Type B pancreatic cell (in vitro differentiated cells): ENCODE results near the gene PRPSAP2. TPM values are rescaled to one million over a fixed set of nuclear protein-coding genes. Genes with fewer than 3 reads are reported as not detected.

Experiments used
- DNase-seq: peaks from one replicate; pipeline ENCODE4 v3.0.0; 2021; ENCODE audit warnings: mixed read lengths; ENCODE audit not compliant: unreplicated experiment; ENCODE audit errors: extremely low spot score
- H3K27ac Mint-ChIP-seq: 2 replicates; pipeline ENCODE4 v1.8.0; 2021; ENCODE audit warnings: mild to moderate bottlenecking, mixed read lengths
- H3K27me3 Mint-ChIP-seq: 2 replicates; pipeline ENCODE4 v1.8.0; 2021; ENCODE audit warnings: mixed read lengths
- H3K36me3 Mint-ChIP-seq: 2 replicates; pipeline ENCODE4 v1.8.0; 2021; ENCODE audit warnings: mixed read lengths
- H3K4me1 Mint-ChIP-seq: one replicate; pipeline ENCODE4 v1.8.0; 2021; ENCODE audit warnings: mixed read lengths; ENCODE audit not compliant: unreplicated experiment
- H3K4me3 Mint-ChIP-seq: 2 replicates; pipeline ENCODE4 v1.8.0; 2021; ENCODE audit warnings: mild to moderate bottlenecking, mixed read lengths
- H3K9me3 Mint-ChIP-seq: 2 replicates; pipeline ENCODE4 v1.8.0; 2021; ENCODE audit warnings: mixed read lengths
- CTCF ChIP-seq: fragments of 200-600 bp; sonication (generic); conservative IDR thresholded peaks from 2 replicates; pipeline ENCODE4 v1.5.0; 2021; ENCODE audit warnings: antibody characterized with exemption, mild to moderate bottlenecking
- total RNA-seq: library from RNA; stranded (reverse); gene quantifications from 2 replicates; pipeline ENCODE4 v1.2.1, GENCODE V29; 2021; ENCODE audit warnings: low replicate concordance

The PRPSAP2 gene
- total RNA-seq, 1 donor from 2014 or later = 50.7 TPM

- H3K27me3 Mint-ChIP-seq = peaks cover 3% of the 10 kb centered on the region
- no peak for TF ChIP-seq CTCF
- H3K4me3 Mint-ChIP-seq = no peak overlapping the region
- H3K27ac Mint-ChIP-seq = no peak overlapping the region
- H3K9me3 Mint-ChIP-seq = no peaks in the 10 kb centered on the region
- H3K36me3 Mint-ChIP-seq = no peaks in the 10 kb centered on the region
- peaks cover 27% of the 10 kb centered on the region for H3K4me1 Mint-ChIP-seq
- no peak for DNase-seq
Observed at GRCh38 chr17:18964550-18964949, 106.6 kb downstream of the PRPSAP2 start.

- peak overlapping the region; percentile 87 for H3K27ac Mint-ChIP-seq
- TF ChIP-seq CTCF = no peak
- no peak for DNase-seq
- H3K36me3 Mint-ChIP-seq = no peaks in the 10 kb centered on the region
- H3K4me3 Mint-ChIP-seq = no peak overlapping the region
- peaks cover under 1% of the 10 kb centered on the region for H3K27me3 Mint-ChIP-seq
- no peaks in the 10 kb centered on the region for H3K9me3 Mint-ChIP-seq
- peaks cover 25% of the 10 kb centered on the region for H3K4me1 Mint-ChIP-seq
Observed at GRCh38 chr17:18965530-18966236, 107.8 kb downstream of the PRPSAP2 start.

- Mint-ChIP-seq H3K4me1 (peaks cover 13% of the 10 kb centered on the region), H3K9me3 (no peaks in the 10 kb centered on the region), H3K27ac (peak overlapping the region; percentile 39), H3K4me3 (peak overlapping the region; percentile 41), H3K27me3 (no peaks in the 10 kb centered on the region), H3K36me3 (no peaks in the 10 kb centered on the region)
- DNase-seq = no peak
- no peak for TF ChIP-seq CTCF
Observed at GRCh38 chr17:18966831-18967624, 109.1 kb downstream of the PRPSAP2 start.

- H3K27ac Mint-ChIP-seq = no peak overlapping the region
- no peaks in the 10 kb centered on the region for H3K9me3 Mint-ChIP-seq
- no peak for DNase-seq
- H3K36me3 Mint-ChIP-seq = no peaks in the 10 kb centered on the region
- no peak overlapping the region for H3K4me3 Mint-ChIP-seq
- H3K27me3 Mint-ChIP-seq = no peaks in the 10 kb centered on the region
- TF ChIP-seq CTCF = no peak
- H3K4me1 Mint-ChIP-seq = peaks cover 5% of the 10 kb centered on the region
Observed at GRCh38 chr17:18967916-18968315, 110.0 kb downstream of the PRPSAP2 start.

GRCh38 chr17:18968345-18968744 is 110.4 kb downstream of the PRPSAP2 start:
- H3K4me1 Mint-ChIP-seq = peaks cover 4% of the 10 kb centered on the region
- H3K36me3 Mint-ChIP-seq = no peaks in the 10 kb centered on the region
- H3K27me3 Mint-ChIP-seq = no peaks in the 10 kb centered on the region
- TF ChIP-seq CTCF = no peak
- no peak overlapping the region for H3K4me3 Mint-ChIP-seq
- no peak for DNase-seq
- H3K27ac Mint-ChIP-seq = no peak overlapping the region
- no peaks in the 10 kb centered on the region for H3K9me3 Mint-ChIP-seq
